Naive B cell (primary cell): Measurements from ENCODE around the gene IL1RAPL2. TPM values are rescaled to one million over a fixed set of nuclear protein-coding genes. Genes with fewer than 3 reads are reported as not detected.
A peak's percentile ranks its signal among the peaks of the same experiment; 100 is the strongest.

Source experiments
- ATAC-seq, 2 donors: fragments of 150-1000 bp; cut with Tn5 transposase; 2 replicates each; pipeline ENCODE4 v1.10.0; 2021; ENCODE audit warnings: low read depth in 2 of 2, mild to moderate bottlenecking in 2 of 2, moderate library complexity in 2 of 2
- DNase-seq: peaks from one replicate; pipeline ENCODE4 v3.0.0; 2022
- H3K27ac Mint-ChIP-seq, 6 donors: one replicate each; pipeline ENCODE4 v1.8.0; 2020 to 2022; ENCODE audit warnings: mild to moderate bottlenecking in 6 of 6, mixed read lengths in 6 of 6, moderate library complexity in 5 of 6, inconsistent platforms in 2 of 6
- H3K27me3 Mint-ChIP-seq, 3 donors: one replicate each; pipeline ENCODE4 v1.8.0; 2021 to 2022; ENCODE audit warnings: mixed read lengths in 3 of 3, mild to moderate bottlenecking in 1 of 3
- H3K36me3 Mint-ChIP-seq, 2 donors: one replicate each; pipeline ENCODE4 v1.8.0; 2020 to 2022; ENCODE audit warnings: mixed read lengths in 2 of 2, inconsistent platforms in 1 of 2, mild to moderate bottlenecking in 1 of 2
- H3K4me1 Mint-ChIP-seq, 3 donors: one replicate each; pipeline ENCODE4 v1.8.0; 2020 to 2022; ENCODE audit warnings: mixed read lengths in 3 of 3, inconsistent platforms in 1 of 3, mild to moderate bottlenecking in 1 of 3, moderate library complexity in 1 of 3
- H3K4me3 Mint-ChIP-seq, 8 donors: one replicate each; pipeline ENCODE4 v1.8.0; 2020 to 2022; ENCODE audit warnings: mild to moderate bottlenecking in 8 of 8, mixed read lengths in 8 of 8, moderate library complexity in 8 of 8, inconsistent platforms in 2 of 8
- H3K9me3 Mint-ChIP-seq, 7 donors: one replicate each; pipeline ENCODE4 v1.8.0; 2020 to 2022; ENCODE audit warnings: mixed read lengths in 7 of 7, mild to moderate bottlenecking in 5 of 7, inconsistent platforms in 2 of 7, moderate library complexity in 1 of 7
- polyA plus RNA-seq, 6 donors: library from polyadenylated mRNA; unstranded; fragments of 300-500 nt; fragmentation: Illumina TruSeq; gene quantifications; one replicate each; pipeline ENCODE4 v1.2.3, GENCODE V29; 2021; ENCODE audit warnings: low read depth in 6 of 6

Gene IL1RAPL2
- polyA plus RNA-seq, 6 donors from 2014 or later, result not detected

- Mint-ChIP-seq H3K9me3 (peaks cover 0 to 14% (median 2%) of the 10 kb centered on the region in 7 donors), H3K27ac (no peak overlapping the region), H3K4me3 (no peak overlapping the region), H3K27me3 (no peaks in the 10 kb centered on the region), H3K36me3 (no peaks in the 10 kb centered on the region), H3K4me1 (no peaks in the 10 kb centered on the region)
- DNase-seq (no peak), ATAC-seq (no peak)
Observed at GRCh38 chrX:105526431-105526830, 960.4 kb downstream of the IL1RAPL2 start.

GRCh38 chrX:105527759-105528158 is 961.8 kb downstream of the IL1RAPL2 start:
- Mint-ChIP-seq H3K36me3 (no peaks in the 10 kb centered on the region), H3K4me1 (no peaks in the 10 kb centered on the region), H3K4me3 (no peak overlapping the region), H3K27ac (no peak overlapping the region), H3K27me3 (no peaks in the 10 kb centered on the region), H3K9me3 (peaks cover 0 to 12% (median 4%) of the 10 kb centered on the region in 7 donors)
- no peak for ATAC-seq
- no peak for DNase-seq

- Mint-ChIP-seq H3K4me3 (no peak overlapping the region), H3K27me3 (no peaks in the 10 kb centered on the region), H3K9me3 (peaks cover 0 to 12% (median 4%) of the 10 kb centered on the region in 7 donors), H3K27ac (no peak overlapping the region), H3K4me1 (no peaks in the 10 kb centered on the region), H3K36me3 (no peaks in the 10 kb centered on the region)
- no peak for DNase-seq
- ATAC-seq, result no peak
Observed at GRCh38 chrX:105533951-105534350, 968.0 kb downstream of the IL1RAPL2 start.

- no peaks in the 10 kb centered on the region for H3K36me3 Mint-ChIP-seq
- ATAC-seq, result no peak
- no peak overlapping the region for H3K4me3 Mint-ChIP-seq
- H3K9me3 Mint-ChIP-seq, result peaks cover 0 to 8% (median 5%) of the 10 kb centered on the region in 7 donors
- H3K4me1 Mint-ChIP-seq, result no peaks in the 10 kb centered on the region
- H3K27me3 Mint-ChIP-seq, result no peaks in the 10 kb centered on the region
- no peak overlapping the region for H3K27ac Mint-ChIP-seq
- DNase-seq, result no peak
Observed at GRCh38 chrX:105543283-105543682, 977.3 kb downstream of the IL1RAPL2 start.

- no peaks in the 10 kb centered on the region for H3K27me3 Mint-ChIP-seq
Observed at GRCh38 chrX:105550043-105550663, 984.2 kb downstream of the IL1RAPL2 start.

GRCh38 chrX:105552395-105552794 is 986.4 kb downstream of the IL1RAPL2 start:
- no peaks in the 10 kb centered on the region for H3K36me3 Mint-ChIP-seq
- H3K9me3 Mint-ChIP-seq, result peaks cover 0 to 4% (median 1%) of the 10 kb centered on the region in 7 donors
- H3K27me3 Mint-ChIP-seq, result no peaks in the 10 kb centered on the region

More at GRCh38 chrX:105550043-105550663, 984.2 kb downstream of the IL1RAPL2 start:
- Mint-ChIP-seq H3K4me3 (no peak overlapping the region), H3K27ac (no peak overlapping the region), H3K4me1 (no peaks in the 10 kb centered on the region), H3K9me3 (peaks cover 0 to 4% (median 0%) of the 10 kb centered on the region in 7 donors), H3K36me3 (no peaks in the 10 kb centered on the region)
- DNase-seq, result no peak
- no peak for ATAC-seq

GRCh38 chrX:105553118-105553517 is 987.1 kb downstream of the IL1RAPL2 start:
- no peaks in the 10 kb centered on the region for H3K4me1 Mint-ChIP-seq
- DNase-seq, result no peak
- H3K9me3 Mint-ChIP-seq, result peaks cover 0 to 4% (median 1%) of the 10 kb centered on the region in 7 donors
- no peaks in the 10 kb centered on the region for H3K27me3 Mint-ChIP-seq
- no peak overlapping the region for H3K4me3 Mint-ChIP-seq
- no peaks in the 10 kb centered on the region for H3K36me3 Mint-ChIP-seq
- no peak overlapping the region for H3K27ac Mint-ChIP-seq
- ATAC-seq, result no peak

More at GRCh38 chrX:105552395-105552794, 986.4 kb downstream of the IL1RAPL2 start:
- ATAC-seq (no peak), DNase-seq (no peak)
- Mint-ChIP-seq H3K4me1 (no peaks in the 10 kb centered on the region), H3K27ac (peak overlapping the region in 1 of 6 donors; percentile 16), H3K4me3 (peak overlapping the region in 1 of 8 donors; percentile 17)

GRCh38 chrX:105564501-105564900 is 998.5 kb downstream of the IL1RAPL2 start:
- Mint-ChIP-seq H3K9me3 (peaks cover 0 to 8% (median 0%) of the 10 kb centered on the region in 7 donors), H3K27ac (no peak overlapping the region), H3K4me1 (no peaks in the 10 kb centered on the region), H3K4me3 (no peak overlapping the region), H3K36me3 (no peaks in the 10 kb centered on the region), H3K27me3 (no peaks in the 10 kb centered on the region)
- DNase-seq (no peak), ATAC-seq (no peak)

- DNase-seq (no peak), ATAC-seq (no peak)
- Mint-ChIP-seq H3K36me3 (no peaks in the 10 kb centered on the region), H3K9me3 (peaks cover 0 to 6% (median 3%) of the 10 kb centered on the region in 7 donors), H3K27me3 (no peaks in the 10 kb centered on the region), H3K4me1 (no peaks in the 10 kb centered on the region), H3K4me3 (no peak overlapping the region), H3K27ac (no peak overlapping the region)
Observed at GRCh38 chrX:105565856-105566255, 999.9 kb downstream of the IL1RAPL2 start.

GRCh38 chrX:105567082-105567481 is 1001.1 kb downstream of the IL1RAPL2 start:
- ATAC-seq (no peak), DNase-seq (no peak)
- H3K27ac Mint-ChIP-seq, result no peak overlapping the region
- H3K4me3 Mint-ChIP-seq, result no peak overlapping the region
- H3K36me3 Mint-ChIP-seq, result no peaks in the 10 kb centered on the region
- H3K4me1 Mint-ChIP-seq, result no peaks in the 10 kb centered on the region
- H3K27me3 Mint-ChIP-seq, result no peaks in the 10 kb centered on the region
- H3K9me3 Mint-ChIP-seq, result peaks cover 0 to 6% (median 3%) of the 10 kb centered on the region in 7 donors

DNA sequence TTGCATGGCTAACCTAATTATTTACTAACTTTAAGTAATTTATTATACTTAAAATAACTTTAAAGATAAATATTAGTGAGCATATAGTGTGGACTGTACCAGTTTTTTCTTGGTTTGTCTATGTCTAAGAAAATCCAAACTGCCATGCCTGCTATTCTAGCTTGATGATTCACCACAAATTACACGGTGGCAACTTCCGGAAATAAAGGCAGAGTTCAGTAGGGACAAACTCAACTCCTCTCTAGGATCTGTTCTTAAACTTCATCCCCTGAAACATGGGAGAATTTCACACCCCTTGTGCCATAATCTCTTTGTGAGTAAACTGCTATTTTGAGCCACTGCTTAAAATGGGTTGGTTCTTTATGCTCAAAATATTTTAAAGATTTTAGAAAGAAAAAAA is 1042.7 kb downstream of the IL1RAPL2 start:
- Mint-ChIP-seq H3K4me1 (no peaks in the 10 kb centered on the region), H3K27ac (no peak overlapping the region), H3K4me3 (no peak overlapping the region), H3K27me3 (no peaks in the 10 kb centered on the region), H3K9me3 (peaks cover 0 to 6% (median 0%) of the 10 kb centered on the region in 7 donors), H3K36me3 (no peaks in the 10 kb centered on the region)
- no peak for DNase-seq
- no peak for ATAC-seq

DNA sequence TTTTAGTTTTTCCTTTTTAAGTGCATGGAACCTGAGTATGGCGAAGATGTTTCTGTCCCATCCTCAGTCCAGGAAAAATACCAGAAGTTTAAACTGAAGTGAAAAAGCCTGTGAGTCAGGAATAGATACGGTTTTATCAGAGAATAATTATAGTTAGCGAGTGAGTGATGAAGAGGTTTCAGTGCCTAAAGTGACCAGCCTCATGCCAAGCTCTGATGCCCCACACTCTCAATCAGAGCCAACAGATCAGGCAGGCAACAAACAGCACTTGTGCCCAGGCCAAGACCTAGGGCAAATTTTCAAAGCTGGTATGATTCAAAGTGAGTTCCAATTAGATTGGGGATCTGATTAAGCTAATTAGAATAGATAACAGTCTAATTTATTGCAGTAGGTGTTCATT is 1043.5 kb downstream of the IL1RAPL2 start:
- H3K9me3 Mint-ChIP-seq, result peaks cover 0 to 4% (median under 1%) of the 10 kb centered on the region in 7 donors
- ATAC-seq (no peak), DNase-seq (no peak)
- H3K27me3 Mint-ChIP-seq, result no peaks in the 10 kb centered on the region
- no peaks in the 10 kb centered on the region for H3K36me3 Mint-ChIP-seq
- no peak overlapping the region for H3K4me3 Mint-ChIP-seq
- no peak overlapping the region for H3K27ac Mint-ChIP-seq
- H3K4me1 Mint-ChIP-seq, result no peaks in the 10 kb centered on the region

DNA sequence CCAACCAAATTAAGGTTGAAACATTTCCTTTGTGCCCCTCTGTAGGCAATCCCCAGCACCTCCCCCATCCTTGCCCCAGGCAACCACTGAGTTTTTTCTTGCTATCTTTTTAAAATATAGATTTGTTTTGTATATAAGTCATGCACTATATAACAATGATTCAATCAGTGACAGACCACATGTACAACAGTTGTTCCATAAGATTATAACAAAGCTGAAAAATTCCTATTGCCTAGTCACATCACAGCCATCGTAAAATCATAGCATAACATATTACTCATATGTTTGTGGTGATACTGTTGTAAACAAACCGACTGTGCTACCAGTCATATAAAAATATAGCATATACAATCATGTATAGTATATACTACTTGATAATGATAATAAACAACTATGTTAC is 1044.4 kb downstream of the IL1RAPL2 start:
- H3K27me3 Mint-ChIP-seq, result no peaks in the 10 kb centered on the region

DNA sequence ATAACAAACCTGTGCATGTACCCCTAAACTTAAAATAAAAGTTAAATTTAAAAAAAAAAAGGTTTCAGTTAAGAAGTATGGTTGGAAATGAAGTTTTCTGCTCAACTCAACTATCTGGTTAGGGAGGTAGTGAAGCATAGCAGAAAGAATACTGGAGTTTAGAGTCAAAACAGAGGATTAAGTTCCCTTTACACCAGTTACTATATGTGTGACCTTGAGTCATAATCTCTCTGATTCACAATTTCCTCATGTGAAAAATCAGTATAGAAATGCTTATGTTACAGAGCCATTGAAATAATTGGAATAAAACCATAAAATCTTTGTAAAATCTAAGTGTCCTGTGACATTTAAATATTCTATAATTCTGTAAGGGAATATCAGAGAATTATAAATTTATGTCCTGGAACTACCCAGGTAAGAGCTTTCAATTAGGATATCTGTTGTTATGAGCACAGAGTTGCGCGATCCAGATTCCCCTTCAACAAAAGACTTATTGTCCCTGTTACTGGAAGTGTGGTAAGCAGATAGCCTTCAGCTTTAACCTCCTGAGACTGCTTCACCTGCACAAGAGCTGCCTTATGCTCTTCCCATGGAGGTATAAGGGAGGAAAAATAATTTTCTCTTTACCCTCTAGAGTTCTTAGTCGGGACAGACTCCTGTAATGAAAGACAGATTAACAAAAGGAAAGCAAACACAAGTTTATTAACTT is 1052.5 kb downstream of the IL1RAPL2 start:
- no peak for ATAC-seq
- Mint-ChIP-seq H3K27ac (no peak overlapping the region), H3K27me3 (no peaks in the 10 kb centered on the region), H3K4me3 (no peak overlapping the region), H3K36me3 (no peaks in the 10 kb centered on the region), H3K4me1 (no peaks in the 10 kb centered on the region), H3K9me3 (peaks cover 0 to 13% (median 2%) of the 10 kb centered on the region in 7 donors)
- no peak for DNase-seq

More for the DNA sequence above, 1044.4 kb downstream of the IL1RAPL2 start:
- ATAC-seq, result no peak
- H3K4me3 Mint-ChIP-seq, result no peak overlapping the region
- H3K9me3 Mint-ChIP-seq, result peaks cover 0 to 6% (median 2%) of the 10 kb centered on the region in 7 donors
- no peak overlapping the region for H3K27ac Mint-ChIP-seq
- DNase-seq, result no peak
- no peaks in the 10 kb centered on the region for H3K36me3 Mint-ChIP-seq
- H3K4me1 Mint-ChIP-seq, result no peaks in the 10 kb centered on the region
